Activated CD4-positive, alpha-beta T cell treated with anti-CD3 and anti-CD28 coated beads, Interleukin-2, amount 50 U/mL, for 24 hours (primary cell): ENCODE data around the gene CLIC2.

ENCODE experiments used
- DNase-seq, 2 donors: peaks; one replicate each; pipeline ENCODE4 v3.0.0-alpha.2; 2020; ENCODE audit warnings: low read depth in 1 of 2, low spot score in 1 of 2

Gene CLIC2

DNA sequence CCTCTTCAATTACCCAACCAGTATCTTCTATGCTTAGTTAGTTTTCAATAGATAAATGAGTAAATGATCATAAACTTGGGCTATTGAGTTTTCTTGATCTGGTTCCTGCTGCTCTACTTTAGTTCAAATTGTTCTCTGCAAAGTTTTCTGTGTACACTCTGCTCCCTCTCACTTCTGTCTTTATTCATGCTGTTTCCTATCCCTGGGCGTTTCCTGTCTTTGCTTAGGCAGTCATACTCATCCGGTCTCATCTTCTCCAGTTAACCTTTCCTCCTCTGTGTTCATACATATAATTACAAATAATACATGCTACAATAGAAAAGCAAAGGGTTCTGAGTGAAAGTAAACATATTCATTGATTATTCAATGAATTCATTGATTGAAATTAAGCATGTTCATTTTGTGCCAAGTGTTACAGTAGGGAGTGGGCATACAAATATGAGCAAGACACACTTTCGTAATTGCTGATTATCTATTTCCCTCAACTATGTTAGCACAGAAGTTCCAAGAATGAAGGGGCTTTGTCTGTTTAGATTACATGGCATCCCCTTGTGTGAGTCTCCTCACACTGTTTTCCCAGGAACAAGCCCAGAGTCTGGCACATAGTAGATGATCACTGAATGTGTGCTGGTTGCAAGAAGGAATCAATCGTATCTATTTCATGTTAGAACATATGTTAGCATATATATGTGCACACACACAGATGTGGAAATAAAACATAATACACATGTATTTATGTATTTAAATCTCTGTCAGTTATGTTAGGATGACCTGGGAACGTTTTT is 71.3 kb downstream of the CLIC2 start:
- DNase-seq: no peak

DNA sequence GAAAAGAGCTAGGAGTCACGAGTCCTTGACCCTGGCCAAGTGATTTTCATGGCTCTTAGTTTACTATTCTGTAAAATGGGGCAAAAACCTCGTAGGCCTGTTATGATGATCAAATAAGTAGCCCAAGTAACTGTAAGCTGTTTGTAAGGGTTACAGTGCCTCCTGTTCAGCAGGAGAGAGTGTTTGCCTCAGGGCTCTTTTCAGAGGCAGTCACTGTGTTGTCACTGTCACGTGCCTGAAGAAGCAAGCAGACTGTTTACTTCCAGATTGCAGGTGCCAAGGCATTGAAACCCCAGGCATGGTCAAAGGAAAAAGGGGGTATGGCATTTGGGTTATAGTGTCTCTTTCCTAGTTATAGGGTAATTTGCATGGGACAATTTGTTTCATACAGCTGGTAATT is 74.7 kb downstream of the CLIC2 start:
- no peak for DNase-seq

DNA sequence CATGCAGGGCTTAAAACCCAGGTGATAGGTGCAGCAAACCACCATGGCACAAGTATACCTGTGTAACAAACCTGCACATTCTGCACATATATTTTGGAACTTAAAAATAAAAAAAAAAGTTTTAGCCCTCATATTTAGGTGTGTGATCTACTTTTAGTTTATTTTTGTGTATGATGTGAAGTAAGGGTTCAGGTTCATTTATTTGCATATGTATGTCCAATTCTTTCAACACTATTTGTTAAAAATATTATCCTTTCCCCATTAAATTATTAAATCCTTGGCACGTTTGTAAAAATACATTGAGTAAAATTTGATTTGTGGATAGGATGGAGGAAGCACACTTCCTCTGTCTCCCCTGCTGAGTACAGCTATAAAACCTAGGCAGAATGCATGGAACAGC is 83.0 kb downstream of the CLIC2 start:
- DNase-seq: no peak

DNA sequence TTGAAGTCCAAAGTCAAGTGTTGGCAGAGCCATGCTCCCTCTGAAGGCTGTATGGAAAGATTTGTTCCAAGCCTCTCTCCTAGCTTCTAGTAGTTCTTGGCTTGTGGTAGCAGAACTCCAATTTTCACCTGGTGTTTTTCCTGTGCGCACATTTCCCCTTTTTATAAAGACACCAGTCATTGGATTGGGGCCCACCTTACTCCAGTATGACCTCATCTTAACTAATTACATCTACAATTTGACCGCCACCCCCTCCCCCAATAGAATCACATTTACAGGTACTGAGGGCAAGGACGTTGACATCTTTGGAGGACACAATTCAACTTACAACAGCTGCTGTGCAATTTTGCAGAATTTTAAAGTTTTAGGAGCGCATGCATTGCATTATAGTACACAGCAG is 86.9 kb downstream of the CLIC2 start:
- DNase-seq: no peak

DNA sequence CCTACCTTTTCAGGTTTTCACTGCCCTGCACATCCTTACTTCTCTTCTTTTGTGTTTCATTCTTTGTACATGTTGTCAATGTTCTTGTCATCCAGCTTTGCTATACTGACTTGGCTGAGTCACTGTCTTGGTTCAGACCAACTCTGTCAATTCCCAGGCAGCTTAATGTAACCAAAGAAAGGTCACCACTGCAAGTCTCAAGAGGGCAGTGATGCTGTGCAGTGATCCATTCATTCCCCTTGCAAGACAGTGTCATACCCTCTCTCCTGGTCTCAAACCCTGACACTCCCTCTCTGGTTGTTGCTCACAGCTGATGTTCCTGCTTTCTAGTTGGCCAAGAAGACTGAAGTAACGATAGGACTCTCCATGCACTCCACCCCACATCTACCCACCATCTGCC is 87.7 kb downstream of the CLIC2 start:
- no peak for DNase-seq

DNA sequence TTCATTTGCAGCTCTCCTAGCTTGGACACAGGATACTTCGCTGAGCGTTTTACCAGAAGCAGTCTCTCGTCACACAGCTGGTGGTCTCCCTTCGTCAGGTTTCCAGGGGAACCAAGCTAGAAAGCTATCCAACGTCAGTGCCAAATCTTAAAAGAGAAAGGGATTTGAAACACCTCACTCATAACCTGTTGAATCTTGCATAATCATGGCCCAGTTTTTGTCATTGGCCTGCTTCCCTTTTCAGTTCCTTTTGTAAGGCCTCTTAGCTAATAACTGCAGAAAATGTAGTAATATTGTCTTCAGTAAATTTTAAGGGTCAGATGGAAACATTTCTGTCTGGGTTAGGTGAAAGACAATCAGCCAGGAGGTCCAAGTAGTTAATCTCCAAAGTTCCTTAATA is 92.1 kb downstream of the CLIC2 start:
- DNase-seq: no peak

DNA sequence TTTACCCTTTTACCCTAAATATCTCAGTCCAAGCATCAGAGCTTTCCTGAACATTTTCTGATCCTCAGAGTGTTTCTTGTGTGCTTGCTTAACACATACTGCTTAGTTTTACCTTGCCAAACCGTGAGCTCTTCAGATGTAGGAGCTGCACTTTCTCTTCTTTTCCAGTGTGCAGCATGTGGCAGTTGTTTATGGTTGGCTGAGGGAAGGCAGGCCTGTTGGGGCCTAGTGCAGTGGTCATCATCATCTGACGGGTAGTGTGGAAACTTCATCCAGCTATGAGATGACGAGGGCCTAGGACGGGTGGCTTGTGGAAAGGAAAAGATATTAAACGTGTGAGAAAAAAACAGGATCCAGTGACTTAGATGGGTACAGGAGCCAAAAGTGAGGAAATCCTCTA is 96.7 kb downstream of the CLIC2 start:
- no peak for DNase-seq

DNA sequence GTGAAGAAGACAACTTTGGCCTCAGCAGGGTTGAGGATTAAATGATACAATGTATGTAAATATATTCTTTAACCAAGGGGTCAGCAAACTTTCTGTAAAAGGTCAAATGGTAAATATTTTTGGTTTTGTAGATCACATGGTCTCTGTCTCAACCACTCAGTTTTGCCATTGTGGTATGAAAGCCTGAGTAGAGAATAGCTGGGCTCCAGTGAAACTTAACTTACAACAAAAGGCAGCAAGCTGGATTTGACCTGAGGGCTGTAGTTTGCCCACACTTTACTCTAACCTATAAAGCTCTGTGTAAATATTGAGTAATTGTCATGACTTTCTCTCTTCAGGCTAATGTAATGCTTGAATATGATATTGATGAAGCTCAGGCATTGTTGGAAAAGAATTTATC is 98.5 kb downstream of the CLIC2 start:
- no peak for DNase-seq

DNA sequence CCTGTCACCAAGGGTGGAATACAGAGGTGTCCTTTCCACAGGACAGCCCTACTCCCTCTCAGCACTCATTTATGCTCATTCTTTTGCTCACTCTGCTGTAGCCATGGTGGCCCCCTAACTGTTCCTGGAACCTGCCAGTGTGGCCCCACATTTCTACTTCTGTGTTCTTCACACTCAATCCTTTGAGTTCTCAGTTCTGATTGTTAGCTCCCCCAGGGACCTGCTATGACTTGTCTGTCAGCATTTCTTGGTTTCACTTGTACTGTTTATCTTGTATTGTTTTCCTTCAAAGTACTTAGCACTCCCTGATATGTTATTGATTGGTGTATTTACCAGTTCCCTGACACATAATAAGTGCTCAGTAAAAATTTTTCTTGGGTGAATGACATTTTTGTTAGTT is 103.3 kb downstream of the CLIC2 start:
- no peak for DNase-seq
